ENCODE measurements around the gene UNK. TPM values are rescaled to one million over a fixed set of nuclear protein-coding genes. Genes with fewer than 3 reads are reported as not detected.
A peak's percentile ranks its signal among the peaks of the same experiment; 100 is the strongest.

UNK gene
- total and polyA plus RNA-seq, 4 donors, result 4.0 to 16.4 (median 8.9) TPM

DNA sequence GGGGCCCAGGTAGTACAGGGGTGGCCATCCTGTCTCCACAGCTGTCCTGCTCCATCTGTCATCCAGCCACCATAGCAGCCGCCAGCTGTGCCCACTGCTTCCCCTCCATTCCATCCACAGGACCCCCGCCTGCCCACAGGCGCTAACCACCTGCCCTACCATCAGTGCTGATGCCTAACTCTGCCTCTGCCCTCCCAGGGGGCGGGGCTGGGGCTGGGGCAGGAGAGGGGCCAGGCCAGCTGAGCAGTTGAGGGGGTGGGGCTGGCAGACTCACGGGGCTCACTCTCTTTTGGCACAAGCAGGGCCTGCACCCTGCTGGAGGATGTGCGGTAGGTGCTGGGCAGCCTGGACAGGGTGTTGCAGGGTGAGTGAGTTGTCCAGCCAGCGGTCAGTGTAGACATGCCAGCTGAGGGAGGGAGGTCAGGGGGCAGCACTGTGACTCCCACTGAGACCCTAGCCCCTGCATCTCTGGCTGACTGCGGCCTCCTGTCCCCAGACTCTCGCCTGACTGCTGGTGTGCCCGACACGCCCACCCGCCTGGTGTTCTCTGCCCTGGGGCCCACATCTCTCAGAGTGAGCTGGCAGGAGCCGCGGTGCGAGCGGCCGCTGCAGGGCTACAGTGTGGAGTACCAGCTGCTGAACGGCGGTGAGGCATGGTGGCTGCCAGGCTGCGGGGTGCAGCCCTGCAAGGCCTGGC, 29.3 kb upstream of the UNK start:
- Histone ChIP-seq H3K9me3 (ENCODE audit: control insufficient read depth in 4 of 4, low read length in 3 of 4) (no peaks in the 10 kb centered on the region), H3K27me3 (ENCODE audit: control insufficient read depth in 4 of 4, insufficient read depth in 4 of 4, low read length in 3 of 4) (no peaks in the 10 kb centered on the region), H3K27ac (ENCODE audit: low read depth in 1 of 2, low read length in 2 of 2) (peak overlapping the region in 1 of 2 donors; percentile 83), H3K4me1 (ENCODE audit: control insufficient read depth in 4 of 4, insufficient read depth in 4 of 4, low read length in 3 of 4) (peaks cover 8 to 33% (median 16%) of the 10 kb centered on the region in 4 donors), H3K9ac (ENCODE audit: low read depth in 1 of 2, low read length in 2 of 2) (no peak overlapping the region), H3K36me3 (ENCODE audit: control insufficient read depth in 4 of 4, insufficient read depth in 3 of 4, low read depth in 1 of 4, low read length in 3 of 4) (peaks cover 0 to 15% (median 2%) of the 10 kb centered on the region in 4 donors), H3K4me3 (ENCODE audit: low read depth in 1 of 3, low read length in 3 of 3) (no peak overlapping the region)
- no peak for DNase-seq (ENCODE audit: low spot score)
- WGBS, result 81% methylated on average over 20 of the region's 20 CpGs
- TF ChIP-seq GABPA (IDR thresholded peaks at IDR 0.05 in 1 of 2, conservative IDR thresholded peaks at IDR 0.05 in 1 of 2) (no peak), RAD21 (IDR thresholded peaks at IDR 0.05) (peak in 1 of 2 donors; percentile 30)

DNA sequence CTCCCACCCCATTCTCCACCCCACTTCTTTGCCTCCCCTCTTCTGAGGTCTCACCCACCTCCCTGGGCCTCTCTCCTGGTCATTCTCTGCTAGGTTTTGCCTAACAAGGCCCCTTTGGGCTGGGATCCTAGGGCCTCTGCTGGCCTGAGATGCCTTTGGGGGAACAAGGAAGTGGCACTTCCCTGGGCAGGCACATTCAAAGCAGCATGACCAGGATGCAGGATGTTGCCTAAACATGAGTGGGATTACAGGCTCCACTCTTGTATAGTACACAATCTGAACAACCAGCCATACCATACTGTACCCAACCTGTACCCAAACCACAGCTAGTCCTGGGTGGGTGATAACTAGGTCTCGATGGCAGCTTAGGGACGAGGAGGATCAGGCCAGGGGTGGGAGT, 28.6 kb upstream of the UNK start:
- H3K27ac ChIP-seq (ENCODE audit: low read depth in 1 of 2, low read length in 2 of 2), result no peak overlapping the region
- DNase-seq (ENCODE audit: low spot score), result no peak
- H3K4me3 ChIP-seq (ENCODE audit: low read depth in 1 of 3, low read length in 3 of 3), result no peak overlapping the region
- H3K36me3 ChIP-seq (ENCODE audit: control insufficient read depth in 4 of 4, insufficient read depth in 3 of 4, low read depth in 1 of 4, low read length in 3 of 4), result peaks cover 0 to 15% (median 2%) of the 10 kb centered on the region in 4 donors
- no peaks in the 10 kb centered on the region for H3K27me3 ChIP-seq (ENCODE audit: control insufficient read depth in 4 of 4, insufficient read depth in 4 of 4, low read length in 3 of 4)
- H3K9me3 ChIP-seq (ENCODE audit: control insufficient read depth in 4 of 4, low read length in 3 of 4), result no peaks in the 10 kb centered on the region
- TF ChIP-seq SP1 (IDR thresholded peaks at IDR 0.05) (no peak), FOXA2 (IDR thresholded peaks at IDR 0.05) (no peak), ATF3 (IDR thresholded peaks at IDR 0.05) (no peak), REST (IDR thresholded peaks at IDR 0.05) (no peak), FOXA1 (IDR thresholded peaks at IDR 0.05) (no peak), TAF1 (conservative IDR thresholded peaks at IDR 0.05) (no peak), GABPA (IDR thresholded peaks at IDR 0.05 in 1 of 2, conservative IDR thresholded peaks at IDR 0.05 in 1 of 2) (no peak), NR2F2 (IDR thresholded peaks at IDR 0.05) (no peak)
- TF ChIP-seq, protein P1, sequence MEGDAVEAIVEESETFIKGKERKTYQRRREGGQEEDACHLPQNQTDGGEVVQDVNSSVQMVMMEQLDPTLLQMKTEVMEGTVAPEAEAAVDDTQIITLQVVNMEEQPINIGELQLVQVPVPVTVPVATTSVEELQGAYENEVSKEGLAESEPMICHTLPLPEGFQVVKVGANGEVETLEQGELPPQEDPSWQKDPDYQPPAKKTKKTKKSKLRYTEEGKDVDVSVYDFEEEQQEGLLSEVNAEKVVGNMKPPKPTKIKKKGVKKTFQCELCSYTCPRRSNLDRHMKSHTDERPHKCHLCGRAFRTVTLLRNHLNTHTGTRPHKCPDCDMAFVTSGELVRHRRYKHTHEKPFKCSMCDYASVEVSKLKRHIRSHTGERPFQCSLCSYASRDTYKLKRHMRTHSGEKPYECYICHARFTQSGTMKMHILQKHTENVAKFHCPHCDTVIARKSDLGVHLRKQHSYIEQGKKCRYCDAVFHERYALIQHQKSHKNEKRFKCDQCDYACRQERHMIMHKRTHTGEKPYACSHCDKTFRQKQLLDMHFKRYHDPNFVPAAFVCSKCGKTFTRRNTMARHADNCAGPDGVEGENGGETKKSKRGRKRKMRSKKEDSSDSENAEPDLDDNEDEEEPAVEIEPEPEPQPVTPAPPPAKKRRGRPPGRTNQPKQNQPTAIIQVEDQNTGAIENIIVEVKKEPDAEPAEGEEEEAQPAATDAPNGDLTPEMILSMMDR (IDR thresholded peaks at IDR 0.05; ENCODE audit: low read depth, low read length, missing input control), result no peak
- peaks cover 8 to 33% (median 17%) of the 10 kb centered on the region in 4 donors for H3K4me1 ChIP-seq (ENCODE audit: control insufficient read depth in 4 of 4, insufficient read depth in 4 of 4, low read length in 3 of 4)
- WGBS, result 94% methylated on average over 2 of the region's 2 CpGs
- H3K9ac ChIP-seq (ENCODE audit: low read depth in 1 of 2, low read length in 2 of 2), result no peak overlapping the region
